ENCODE results near the gene TBC1D9.

The TBC1D9 gene

GRCh38 chr4:140729344-140730049 lies 26.7 kb downstream of the TBC1D9 start:
- no peaks in the 10 kb centered on the region for H3F3A ChIP-seq (ENCODE audit: low read depth)
- H3K9me2 ChIP-seq (replicated peaks; ENCODE audit: low read depth, low read length): no peaks in the 10 kb centered on the region
- TF ChIP-seq CTCF (conservative IDR thresholded peaks at IDR 0.05; ENCODE audit: low read length) (no peak), EZH2phosphoT487 (IDR thresholded peaks at IDR 0.05; ENCODE audit: borderline replicate concordance) (no peak)
- H3K4me3 ChIP-seq (ENCODE audit: low read length, poor library complexity, severe bottlenecking): no peak overlapping the region
- H3K27me3 ChIP-seq (ENCODE audit: insufficient read depth, low read length, poor library complexity, severe bottlenecking): no peaks in the 10 kb centered on the region
- no peak overlapping the region for H3K4me2 ChIP-seq (ENCODE audit: low read depth, low read length, poor library complexity, severe bottlenecking)
- H3K9ac ChIP-seq (ENCODE audit: low read depth, low read length, poor library complexity, severe bottlenecking): no peak overlapping the region
- no peaks in the 10 kb centered on the region for H3K9me3 ChIP-seq (ENCODE audit: insufficient read depth, low read depth, low read length)
- no peaks in the 10 kb centered on the region for H3K4me1 ChIP-seq (ENCODE audit: insufficient read depth, low read length, poor library complexity, severe bottlenecking)
- H4K20me1 ChIP-seq (ENCODE audit: insufficient read depth, low read length, poor library complexity, severe bottlenecking): no peaks in the 10 kb centered on the region
- no peak overlapping the region for H2AFZ ChIP-seq (ENCODE audit: low read length)
- no peaks in the 10 kb centered on the region for H3K79me2 ChIP-seq (ENCODE audit: insufficient read depth, low read length)
- no peaks in the 10 kb centered on the region for H3K36me3 ChIP-seq (ENCODE audit: insufficient read depth, low read length)

GRCh38 chr4:140726776-140727500 lies 29.2 kb downstream of the TBC1D9 start:
- Histone ChIP-seq H3K9ac (ENCODE audit: low read depth, low read length, poor library complexity, severe bottlenecking) (no peak overlapping the region), H3K36me3 (ENCODE audit: insufficient read depth, low read length) (no peaks in the 10 kb centered on the region), H3K79me2 (ENCODE audit: insufficient read depth, low read length) (no peaks in the 10 kb centered on the region), H3K9me2 (replicated peaks; ENCODE audit: low read depth, low read length) (no peaks in the 10 kb centered on the region), H2AFZ (ENCODE audit: low read length) (no peak overlapping the region), H3K4me3 (ENCODE audit: low read length, poor library complexity, severe bottlenecking) (no peak overlapping the region), H3K27me3 (ENCODE audit: insufficient read depth, low read length, poor library complexity, severe bottlenecking) (no peaks in the 10 kb centered on the region), H4K20me1 (ENCODE audit: insufficient read depth, low read length, poor library complexity, severe bottlenecking) (no peaks in the 10 kb centered on the region), H3K9me3 (ENCODE audit: insufficient read depth, low read depth, low read length) (no peaks in the 10 kb centered on the region), H3K4me1 (ENCODE audit: insufficient read depth, low read length, poor library complexity, severe bottlenecking) (no peaks in the 10 kb centered on the region), H3K4me2 (ENCODE audit: low read depth, low read length, poor library complexity, severe bottlenecking) (no peak overlapping the region), H3F3A (ENCODE audit: low read depth) (no peaks in the 10 kb centered on the region)
- TF ChIP-seq EZH2phosphoT487 (IDR thresholded peaks at IDR 0.05; ENCODE audit: borderline replicate concordance) (no peak), CTCF (conservative IDR thresholded peaks at IDR 0.05; ENCODE audit: low read length) (no peak)

GRCh38 chr4:140725556-140725955 lies 30.6 kb downstream of the TBC1D9 start:
- H3K36me3 ChIP-seq (ENCODE audit: insufficient read depth, low read length): no peaks in the 10 kb centered on the region
- H3K9me3 ChIP-seq (ENCODE audit: insufficient read depth, low read depth, low read length): no peaks in the 10 kb centered on the region
- no peaks in the 10 kb centered on the region for H3F3A ChIP-seq (ENCODE audit: low read depth)
- H3K27me3 ChIP-seq (ENCODE audit: insufficient read depth, low read length, poor library complexity, severe bottlenecking): no peaks in the 10 kb centered on the region
- TF ChIP-seq CTCF (conservative IDR thresholded peaks at IDR 0.05; ENCODE audit: low read length): no peak
- TF ChIP-seq EZH2phosphoT487 (IDR thresholded peaks at IDR 0.05; ENCODE audit: borderline replicate concordance): no peak
- no peaks in the 10 kb centered on the region for H3K9me2 ChIP-seq (replicated peaks; ENCODE audit: low read depth, low read length)
- no peak overlapping the region for H3K4me3 ChIP-seq (ENCODE audit: low read length, poor library complexity, severe bottlenecking)
- H3K79me2 ChIP-seq (ENCODE audit: insufficient read depth, low read length): no peaks in the 10 kb centered on the region
- peaks cover 7% of the 10 kb centered on the region for H3K4me1 ChIP-seq (ENCODE audit: insufficient read depth, low read length, poor library complexity, severe bottlenecking)
- H2AFZ ChIP-seq (ENCODE audit: low read length): no peak overlapping the region
- no peaks in the 10 kb centered on the region for H4K20me1 ChIP-seq (ENCODE audit: insufficient read depth, low read length, poor library complexity, severe bottlenecking)
- H3K9ac ChIP-seq (ENCODE audit: low read depth, low read length, poor library complexity, severe bottlenecking): no peak overlapping the region
- H3K4me2 ChIP-seq (ENCODE audit: low read depth, low read length, poor library complexity, severe bottlenecking): no peak overlapping the region

Data from Loucy (cell line).